T1000 (cell line): ENCODE measurements around the gene AHSP.
"Not testable (repeated sequence)": the region's sequence is repeated elsewhere in the genome, so short reads cannot be mapped to it uniquely, and the experiment has no call there.

Experiments
- DNase-seq: peaks from one replicate; lab custom pipeline; 2025; ENCODE audit warnings: mixed read lengths; lab: John Stamatoyannopoulos, UW

Gene AHSP

GRCh38 chr16:31501226-31501965 lies 26.3 kb upstream of the AHSP start:
- no peak for DNase-seq

GRCh38 chr16:31501966-31502348 lies 25.7 kb upstream of the AHSP start:
- no peak for DNase-seq

DNA sequence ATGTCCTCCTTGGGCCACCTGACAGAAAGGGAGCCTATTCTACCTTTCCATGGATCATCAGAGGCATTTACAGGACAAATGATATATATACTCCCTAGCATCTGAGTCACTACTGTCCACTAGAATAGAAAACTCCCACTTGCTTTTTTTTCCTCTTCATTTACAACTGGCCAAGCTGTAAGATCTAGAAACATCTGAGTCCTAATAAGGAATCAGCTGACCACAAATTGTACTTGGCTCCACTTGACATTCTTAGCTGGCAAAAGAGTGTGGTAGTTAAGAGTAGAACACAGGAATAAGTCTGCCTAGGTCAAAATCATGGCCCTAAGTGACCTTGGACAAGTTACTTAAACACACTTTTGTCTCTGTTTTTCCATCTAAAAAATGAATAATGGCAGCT lies 24.7 kb upstream of the AHSP start:
- no peak for DNase-seq

GRCh38 chr16:31503555-31503954 lies 24.1 kb upstream of the AHSP start:
- DNase-seq = not testable (repeated sequence)

DNA sequence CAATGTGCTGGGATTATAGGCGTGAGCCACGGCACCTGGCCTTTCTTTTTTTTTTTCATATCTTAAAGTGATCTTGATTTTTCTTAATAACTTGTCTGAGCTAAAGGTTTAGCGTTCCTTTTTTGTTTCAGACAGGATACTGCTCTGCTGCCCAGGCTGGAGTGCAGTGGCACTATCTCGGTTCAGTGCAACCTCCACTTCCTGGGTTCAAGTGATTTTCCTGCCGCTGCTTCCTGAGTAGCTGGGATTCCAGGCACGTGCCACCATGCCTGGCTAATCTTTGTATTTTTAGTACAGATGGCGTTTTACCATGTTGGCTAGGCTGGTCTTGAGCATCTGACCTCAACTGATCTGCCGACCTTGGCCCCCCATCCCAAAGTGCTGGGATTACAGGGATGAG lies 23.5 kb upstream of the AHSP start:
- DNase-seq = no peak

GRCh38 chr16:31505483-31505882 lies 22.2 kb upstream of the AHSP start:
- DNase-seq = no peak

DNA sequence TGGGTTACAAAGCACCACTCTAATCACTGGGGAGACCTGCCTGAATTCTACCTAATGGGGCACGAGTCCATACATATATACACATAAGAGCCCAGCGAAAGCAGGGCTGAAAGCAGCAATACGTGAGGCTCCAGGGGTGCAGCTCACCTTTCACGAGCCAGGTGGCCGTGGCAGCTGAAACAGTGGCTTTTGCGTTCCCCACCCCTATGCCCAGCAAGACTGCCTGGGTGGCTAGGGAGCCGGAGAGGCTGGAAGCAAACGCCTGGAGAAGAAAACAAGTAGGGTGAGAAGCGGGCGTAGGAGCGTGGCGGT lies 20.1 kb upstream of the AHSP start:
- DNase-seq = no peak

DNA sequence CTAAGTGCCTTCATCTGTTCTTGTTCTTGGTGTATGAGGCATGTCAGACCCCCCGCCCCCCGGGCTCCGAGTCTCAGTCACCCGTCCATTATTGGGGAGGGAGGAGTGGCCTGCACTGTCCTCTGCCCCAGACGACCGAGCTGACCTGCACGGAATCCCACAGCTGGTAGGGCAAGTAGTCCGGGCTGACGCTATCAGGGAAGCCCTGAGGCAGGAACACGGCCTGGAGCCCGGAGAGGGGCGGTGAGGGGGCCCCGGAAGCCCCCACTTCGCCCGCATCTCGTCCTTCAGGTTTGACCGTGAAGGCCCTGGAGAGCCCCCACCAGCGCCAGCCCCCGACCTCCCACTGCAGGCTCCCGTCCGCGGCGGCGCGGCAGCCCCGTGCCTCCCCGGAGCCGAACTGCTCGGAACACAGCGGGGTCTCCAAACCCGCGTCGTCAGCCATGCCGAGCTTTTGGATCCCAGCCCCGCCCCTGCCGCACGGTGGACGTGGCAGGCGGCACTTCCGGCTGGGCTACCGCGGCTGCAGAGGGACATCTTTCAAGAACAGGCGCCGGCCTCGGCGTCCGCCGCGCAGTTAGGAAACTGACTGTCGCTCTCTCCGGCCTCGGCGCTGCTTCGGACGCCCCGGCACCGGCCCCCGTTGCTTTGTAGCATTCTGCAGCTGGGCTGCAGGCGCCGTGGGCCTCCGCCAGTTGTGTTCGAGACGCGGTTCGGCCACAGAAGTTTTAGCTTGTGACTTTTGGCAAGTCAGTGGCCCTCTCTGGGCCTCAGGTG lies 19.6 kb upstream of the AHSP start, which contains the start of gene RUSF1:
Gene RUSF1, minus strand, starts transcription at position 463 of the 777 bp plus-strand sequence. Its CDS starts 18 bp downstream, at position 445.
- DNase-seq = peak; percentile 69

- no peak for DNase-seq
These were observed 18.9 kb upstream of the AHSP start for GRCh38 chr16:31508706-31509195.

- DNase-seq = peak; percentile 69
These were observed 14.6 kb upstream of the AHSP start for GRCh38 chr16:31513126-31513525.

- DNase-seq = no peak
These were observed 13.8 kb upstream of the AHSP start for GRCh38 chr16:31513884-31514283.

- no peak for DNase-seq
These were observed 9.8 kb upstream of the AHSP start for GRCh38 chr16:31517800-31518402.

DNA sequence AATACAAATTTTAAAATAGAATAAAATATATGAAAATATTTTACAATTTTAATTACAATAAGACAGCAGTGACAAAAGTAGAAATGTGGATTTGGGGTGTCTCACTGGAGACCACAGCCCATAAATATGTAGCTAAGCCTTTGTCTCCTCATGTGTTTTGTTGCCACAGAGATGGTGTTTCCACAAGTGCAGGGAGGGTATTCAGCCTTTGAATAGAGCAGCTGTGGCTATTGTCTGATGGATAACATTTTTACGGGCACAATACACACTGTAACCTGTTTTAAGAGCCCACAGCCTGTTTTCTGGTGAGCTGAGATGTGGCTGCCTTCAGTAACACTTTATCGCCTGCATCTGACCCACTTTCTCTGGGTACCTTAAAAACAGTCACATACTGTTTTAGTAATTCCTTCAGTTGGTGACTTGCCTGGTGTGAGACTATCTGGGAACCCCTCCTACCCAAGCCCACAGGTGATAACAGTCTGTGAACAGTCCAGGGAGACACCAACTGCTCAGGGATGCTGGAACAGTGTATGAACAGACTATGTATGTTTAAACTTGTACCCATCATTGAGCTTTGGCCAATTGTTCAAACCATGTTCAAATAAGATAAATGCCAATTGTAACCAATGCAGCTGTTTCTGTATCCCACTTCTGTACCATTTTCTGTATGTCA lies 7.8 kb upstream of the AHSP start:
- DNase-seq = no peak

- DNase-seq = no peak
These were observed 6.3 kb upstream of the AHSP start for GRCh38 chr16:31521368-31521767.

GRCh38 chr16:31522071-31522470 lies 5.6 kb upstream of the AHSP start:
- DNase-seq = no peak

- not testable (repeated sequence) for DNase-seq
These were observed 3.9 kb upstream of the AHSP start for GRCh38 chr16:31523768-31524167.

GRCh38 chr16:31525113-31525512 lies 2.6 kb upstream of the AHSP start:
- DNase-seq = no peak

DNA sequence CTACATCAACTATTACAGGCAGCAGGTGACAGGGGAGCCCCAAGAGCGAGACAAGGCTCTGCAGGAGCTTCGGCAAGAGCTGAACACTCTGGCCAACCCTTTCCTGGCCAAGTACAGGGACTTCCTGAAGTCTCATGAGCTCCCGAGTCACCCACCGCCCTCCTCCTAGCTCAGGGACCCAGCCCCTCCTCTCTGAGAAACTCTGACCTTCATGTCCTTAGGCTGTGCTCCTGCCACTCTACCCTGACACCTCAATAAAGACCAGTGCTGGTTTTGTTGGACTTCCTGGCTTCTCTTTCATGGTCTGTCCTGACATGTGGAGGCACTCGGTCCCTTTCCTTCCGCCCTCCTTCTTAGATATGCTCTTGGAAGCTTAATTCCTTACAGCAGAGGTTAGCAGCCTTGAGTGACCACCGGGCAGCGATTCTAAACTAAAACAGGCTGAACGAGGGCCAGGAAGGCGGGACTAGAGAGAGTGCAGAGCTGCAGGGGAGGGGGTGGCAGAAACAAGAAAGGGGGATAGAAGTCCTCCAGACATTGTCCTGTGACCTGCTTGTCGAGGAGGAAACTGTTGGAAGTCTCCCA lies 915 bp downstream of the AHSP start:
- no peak for DNase-seq

- no peak for DNase-seq
These were observed 1.6 kb downstream of the AHSP start for GRCh38 chr16:31529108-31529936.

GRCh38 chr16:31529937-31530312 lies 2.2 kb downstream of the AHSP start:
- DNase-seq = no peak

GRCh38 chr16:31530405-31530804 lies 2.7 kb downstream of the AHSP start:
- no peak for DNase-seq
